ENCODE data around the gene NME4.

Gene NME4

GRCh38 chr16:404971-405486 lies 8.0 kb downstream of the NME4 start:
- TF ChIP-seq EZH2 (IDR thresholded peaks at IDR 0.05; ENCODE audit: borderline replicate concordance, low read length) (no peak), CTCF (IDR thresholded peaks at IDR 0.05; ENCODE audit: low read length) (no peak)
- Histone ChIP-seq H2AFZ (ENCODE audit: low read length) (no peak overlapping the region), H3K27me3 (ENCODE audit: insufficient read depth, low read length) (no peaks in the 10 kb centered on the region), H3K9me2 (ENCODE audit: low read depth, low read length) (no peaks in the 10 kb centered on the region), H3K79me2 (ENCODE audit: insufficient read depth, low read length) (no peaks in the 10 kb centered on the region), H3K9me3 (ENCODE audit: low read length) (no peaks in the 10 kb centered on the region), H3K4me3 (ENCODE audit: low read depth, low read length, poor library complexity, severe bottlenecking) (no peak overlapping the region), H3K4me1 (ENCODE audit: insufficient read depth, low read length, severe bottlenecking) (peaks cover 16% of the 10 kb centered on the region), H3K4me2 (ENCODE audit: low read length) (no peak overlapping the region), H3K9ac (ENCODE audit: low read length) (no peak overlapping the region), H4K20me1 (ENCODE audit: insufficient read depth, low read length) (no peaks in the 10 kb centered on the region), H3K27ac (ENCODE audit: low read depth, low read length, poor library complexity, severe bottlenecking) (no peak overlapping the region), H3F3A (ENCODE audit: insufficient read depth, low read length) (no peaks in the 10 kb centered on the region), H3K36me3 (ENCODE audit: insufficient read depth, low read length) (peaks cover 4% of the 10 kb centered on the region; the same call in 1 of the 2 replicates)

GRCh38 chr16:405548-406506 lies 8.8 kb downstream of the NME4 start:
- no peaks in the 10 kb centered on the region for H3K9me2 ChIP-seq (ENCODE audit: low read depth, low read length)
- no peaks in the 10 kb centered on the region for H3K79me2 ChIP-seq (ENCODE audit: insufficient read depth, low read length)
- peaks cover 5% of the 10 kb centered on the region; the same call in 1 of the 2 replicates for H3K36me3 ChIP-seq (ENCODE audit: insufficient read depth, low read length)
- no peak overlapping the region for H3K9ac ChIP-seq (ENCODE audit: low read length)
- no peak overlapping the region for H2AFZ ChIP-seq (ENCODE audit: low read length)
- H3K27ac ChIP-seq (ENCODE audit: low read depth, low read length, poor library complexity, severe bottlenecking) = no peak overlapping the region
- no peak overlapping the region for H3K4me2 ChIP-seq (ENCODE audit: low read length)
- peaks cover 9% of the 10 kb centered on the region for H3K4me1 ChIP-seq (ENCODE audit: insufficient read depth, low read length, severe bottlenecking)
- TF ChIP-seq EZH2 (IDR thresholded peaks at IDR 0.05; ENCODE audit: borderline replicate concordance, low read length) (no peak), CTCF (IDR thresholded peaks at IDR 0.05; ENCODE audit: low read length) (no peak)
- H3K27me3 ChIP-seq (ENCODE audit: insufficient read depth, low read length) = no peaks in the 10 kb centered on the region
- H3K9me3 ChIP-seq (ENCODE audit: low read length) = no peaks in the 10 kb centered on the region
- H3K4me3 ChIP-seq (ENCODE audit: low read depth, low read length, poor library complexity, severe bottlenecking) = no peak overlapping the region
- H3F3A ChIP-seq (ENCODE audit: insufficient read depth, low read length) = no peaks in the 10 kb centered on the region
- H4K20me1 ChIP-seq (ENCODE audit: insufficient read depth, low read length) = no peaks in the 10 kb centered on the region

GRCh38 chr16:407253-407652 lies 10.3 kb downstream of the NME4 start:
- no peaks in the 10 kb centered on the region for H3F3A ChIP-seq (ENCODE audit: insufficient read depth, low read length)
- TF ChIP-seq EZH2 (IDR thresholded peaks at IDR 0.05; ENCODE audit: borderline replicate concordance, low read length) (no peak), CTCF (IDR thresholded peaks at IDR 0.05; ENCODE audit: low read length) (no peak)
- no peaks in the 10 kb centered on the region for H3K9me3 ChIP-seq (ENCODE audit: low read length)
- no peaks in the 10 kb centered on the region for H3K27me3 ChIP-seq (ENCODE audit: insufficient read depth, low read length)
- H4K20me1 ChIP-seq (ENCODE audit: insufficient read depth, low read length) = no peaks in the 10 kb centered on the region
- H3K36me3 ChIP-seq (ENCODE audit: insufficient read depth, low read length) = peaks cover 5% of the 10 kb centered on the region; the same call in 1 of the 2 replicates
- H2AFZ ChIP-seq (ENCODE audit: low read length) = no peak overlapping the region
- no peak overlapping the region for H3K4me2 ChIP-seq (ENCODE audit: low read length)
- H3K9ac ChIP-seq (ENCODE audit: low read length) = no peak overlapping the region
- H3K9me2 ChIP-seq (ENCODE audit: low read depth, low read length) = no peaks in the 10 kb centered on the region
- no peaks in the 10 kb centered on the region for H3K79me2 ChIP-seq (ENCODE audit: insufficient read depth, low read length)
- no peak overlapping the region for H3K4me3 ChIP-seq (ENCODE audit: low read depth, low read length, poor library complexity, severe bottlenecking)
- H3K4me1 ChIP-seq (ENCODE audit: insufficient read depth, low read length, severe bottlenecking) = peaks cover 18% of the 10 kb centered on the region
- no peak overlapping the region for H3K27ac ChIP-seq (ENCODE audit: low read depth, low read length, poor library complexity, severe bottlenecking)

Data from OCI-LY1 (cell line).